Immature natural killer cell (primary cell): ENCODE measurements around the gene DHDH. TPM values are rescaled to one million over a fixed set of nuclear protein-coding genes. Genes with fewer than 3 reads are reported as not detected.

Experiments
- DNase-seq, 3 donors: peaks; one replicate each; pipeline ENCODE4 v3.0.0; 2022; ENCODE audit warnings: mixed read lengths in 1 of 3
- H3K27ac Mint-ChIP-seq, 6 donors: one replicate each; pipeline ENCODE4 v1.8.0; 2020; ENCODE audit warnings: mixed read lengths in 6 of 6, mild to moderate bottlenecking in 5 of 6, inconsistent platforms in 4 of 6, moderate library complexity in 3 of 6
- H3K27me3 Mint-ChIP-seq, 3 donors: one replicate each; pipeline ENCODE4 v1.8.0; 2020 to 2021; ENCODE audit warnings: low read depth in 3 of 3, mild to moderate bottlenecking in 3 of 3, mixed read lengths in 3 of 3, moderate library complexity in 3 of 3, inconsistent platforms in 1 of 3
- H3K36me3 Mint-ChIP-seq, 3 donors: one replicate each; pipeline ENCODE4 v1.8.0; 2020; ENCODE audit warnings: mixed read lengths in 3 of 3, inconsistent platforms in 2 of 3, mild to moderate bottlenecking in 2 of 3
- H3K4me1 Mint-ChIP-seq, 2 donors: one replicate each; pipeline ENCODE4 v1.8.0; 2020; ENCODE audit warnings: inconsistent platforms in 2 of 2, mild to moderate bottlenecking in 2 of 2, mixed read lengths in 2 of 2, moderate library complexity in 1 of 2
- H3K4me3 Mint-ChIP-seq, 5 donors: one replicate each; pipeline ENCODE4 v1.8.0; 2020; ENCODE audit warnings: mild to moderate bottlenecking in 5 of 5, mixed read lengths in 5 of 5, inconsistent platforms in 3 of 5, moderate library complexity in 3 of 5
- H3K9me3 Mint-ChIP-seq, 6 donors: one replicate each; pipeline ENCODE4 v1.8.0; 2020; ENCODE audit warnings: mild to moderate bottlenecking in 6 of 6, mixed read lengths in 6 of 6, inconsistent platforms in 4 of 6, moderate library complexity in 3 of 6
- polyA plus RNA-seq, 3 donors: library from polyadenylated mRNA; unstranded; fragments of 300-500 nt; fragmentation: Illumina TruSeq; gene quantifications; one replicate each; pipeline ENCODE4 v1.2.3, GENCODE V29; 2021

DHDH gene
- polyA plus RNA-seq, 3 donors from 2014 or later: 1.3 TPM; not detected in 2

DNA sequence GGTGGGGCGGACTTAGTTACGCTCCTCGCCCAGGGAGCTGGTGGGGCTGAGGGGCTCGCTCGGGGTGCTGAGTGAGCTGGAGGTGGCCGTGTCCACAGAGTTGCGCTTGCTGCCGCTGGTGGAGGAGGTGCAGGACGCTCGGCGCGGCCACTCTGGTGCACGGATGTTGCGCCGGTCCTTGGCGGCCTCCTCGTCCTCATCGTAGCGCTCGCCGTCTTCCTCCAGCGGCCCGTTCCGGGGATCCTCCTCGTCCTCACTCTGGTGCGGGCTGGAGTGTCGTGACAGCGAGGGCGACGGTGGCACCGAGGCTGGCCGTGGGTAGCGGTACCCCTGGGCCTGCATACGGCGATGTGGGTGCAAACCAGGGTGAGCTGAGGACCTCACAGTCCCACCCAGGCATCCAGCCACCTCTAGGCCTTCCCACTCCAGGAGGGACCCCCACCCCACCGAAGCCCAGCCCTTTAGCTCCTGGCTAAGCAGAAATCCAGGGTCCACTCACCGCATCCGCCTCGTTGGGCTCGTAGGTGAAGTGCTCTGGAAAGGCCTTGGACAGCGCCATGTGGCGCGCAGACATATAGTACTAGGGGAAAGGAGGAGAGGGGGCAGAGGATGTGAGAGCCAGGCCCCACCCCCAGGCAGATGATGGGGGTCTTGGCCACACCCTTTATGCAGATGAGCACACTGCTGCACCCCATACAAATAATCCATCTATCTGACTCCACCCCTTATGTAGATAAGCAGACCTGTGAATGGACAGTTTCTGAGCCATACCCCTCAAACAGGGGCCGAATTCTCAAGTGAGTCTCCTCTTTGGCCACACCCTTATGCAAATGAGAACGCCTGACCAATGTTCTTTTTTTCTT, 36.0 kb downstream of the DHDH start:
- peaks cover 10 to 14% (median 13%) of the 10 kb centered on the region in 3 donors for H3K27me3 Mint-ChIP-seq
- H3K4me3 Mint-ChIP-seq: no peak overlapping the region
- no peak for DNase-seq
- no peak overlapping the region for H3K27ac Mint-ChIP-seq
- no peaks in the 10 kb centered on the region for H3K9me3 Mint-ChIP-seq
- peaks cover 4 to 22% (median 4%) of the 10 kb centered on the region in 3 donors for H3K36me3 Mint-ChIP-seq
- H3K4me1 Mint-ChIP-seq: peaks cover 26 to 32% of the 10 kb centered on the region in 2 donors

DNA sequence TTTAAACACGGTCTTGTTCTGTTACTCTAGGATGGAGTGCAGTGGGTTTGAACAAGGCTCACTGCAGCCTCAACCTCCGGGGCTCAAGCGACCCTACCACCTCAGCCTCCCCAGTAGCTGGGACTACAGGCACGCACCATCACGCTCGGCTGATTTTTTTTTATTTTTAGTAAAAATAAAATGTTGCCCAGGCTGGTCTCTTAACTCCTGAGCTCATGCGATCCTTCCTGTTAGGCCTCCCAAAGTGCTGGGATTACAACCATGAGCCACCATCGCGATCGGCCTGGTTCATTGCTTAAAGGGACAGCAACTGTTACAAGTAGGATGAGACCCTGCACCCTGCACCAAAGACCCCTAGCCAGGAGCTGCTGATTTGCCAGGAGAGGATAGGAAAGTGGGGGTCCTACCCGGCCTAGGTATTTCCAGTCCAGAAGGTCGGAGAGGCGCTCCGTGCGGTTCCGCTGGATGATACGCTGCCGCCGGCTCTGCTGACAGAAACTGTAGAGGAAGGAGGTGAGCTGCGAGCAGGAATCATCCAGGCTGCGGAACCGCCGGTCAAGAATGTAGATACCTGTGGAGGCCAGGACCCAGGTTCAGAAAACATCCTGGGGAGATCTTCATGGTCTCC, 36.8 kb downstream of the DHDH start:
- Mint-ChIP-seq H3K4me3 (no peak overlapping the region), H3K27me3 (peaks cover 3 to 8% (median 7%) of the 10 kb centered on the region in 3 donors), H3K36me3 (peaks cover 4 to 22% (median 4%) of the 10 kb centered on the region in 3 donors), H3K4me1 (peaks cover 18 to 26% of the 10 kb centered on the region in 2 donors), H3K9me3 (no peaks in the 10 kb centered on the region), H3K27ac (no peak overlapping the region)
- DNase-seq: no peak

DNA sequence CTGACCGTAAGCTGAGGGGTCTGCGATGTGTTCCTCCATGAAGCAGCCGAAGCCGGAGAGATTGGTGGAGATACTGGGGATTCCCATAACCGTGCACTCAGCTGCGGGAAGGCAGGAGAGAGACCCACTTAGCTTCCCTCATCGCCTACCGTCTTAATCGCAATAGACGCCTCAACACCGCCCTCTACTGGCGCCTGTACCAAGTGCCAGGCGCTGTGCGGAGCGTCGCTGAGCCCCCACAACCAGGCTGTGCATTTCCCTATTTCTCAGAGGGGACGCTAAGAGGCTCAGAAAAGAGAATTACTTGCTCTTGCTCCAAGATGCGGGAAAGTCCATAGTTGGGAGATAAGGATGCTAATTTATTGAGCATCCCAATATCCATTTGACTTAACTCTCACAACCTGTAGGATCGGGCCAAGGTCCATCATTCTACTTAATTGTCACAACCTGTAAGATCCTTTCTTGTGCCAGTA, 37.5 kb downstream of the DHDH start:
- H3K4me3 Mint-ChIP-seq: no peak overlapping the region
- DNase-seq: peak; percentile 60 to 68 (median 64)
- peaks cover 4 to 22% (median 4%) of the 10 kb centered on the region in 3 donors for H3K36me3 Mint-ChIP-seq
- H3K9me3 Mint-ChIP-seq: no peaks in the 10 kb centered on the region
- H3K27me3 Mint-ChIP-seq: peaks cover 0 to 1% (median 0%) of the 10 kb centered on the region in 3 donors
- H3K27ac Mint-ChIP-seq: no peak overlapping the region
- H3K4me1 Mint-ChIP-seq: peaks cover 11 to 19% of the 10 kb centered on the region in 2 donors

DNA sequence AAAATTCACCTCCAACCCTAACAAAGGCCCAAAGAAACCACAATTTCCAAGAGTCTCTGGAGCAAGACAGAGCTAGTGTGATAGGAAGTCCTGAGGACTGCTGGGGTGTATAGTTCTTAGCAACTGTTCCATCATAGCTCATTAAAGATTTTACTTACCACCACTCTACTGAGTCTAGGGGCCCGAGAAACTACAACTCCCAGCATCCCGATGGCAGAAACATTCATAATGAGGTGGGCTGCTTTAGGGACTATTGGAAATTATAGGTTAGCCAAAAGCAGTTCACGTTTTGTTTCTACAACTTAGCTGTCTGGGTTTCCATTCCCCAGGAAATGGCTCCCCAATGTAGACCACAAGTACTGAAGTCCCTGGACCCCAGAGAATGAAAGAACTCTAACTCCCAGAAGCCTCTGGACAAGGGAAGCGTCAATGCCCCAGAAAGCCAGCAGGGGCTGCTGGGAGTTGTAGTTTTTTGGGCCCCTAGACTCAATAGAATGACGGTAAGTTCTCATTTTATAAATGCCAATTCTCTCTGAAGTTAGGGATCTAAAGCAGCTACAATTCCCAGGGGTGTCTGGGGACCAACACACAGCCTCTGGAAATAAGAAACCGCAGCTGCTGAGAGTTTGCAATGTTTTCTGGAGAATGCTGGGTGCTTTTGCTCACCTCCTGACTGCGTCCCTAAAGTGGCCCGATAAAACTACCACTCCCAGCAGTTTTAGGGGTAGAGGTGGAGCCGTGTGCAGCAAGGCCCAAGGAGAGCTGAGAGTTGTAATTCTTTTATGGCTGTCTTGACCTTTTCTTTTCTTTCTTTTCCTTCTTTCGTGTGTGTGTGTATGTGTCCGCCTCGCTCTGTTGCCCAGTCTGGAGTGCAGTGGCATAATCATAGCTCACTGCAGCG, 42.7 kb downstream of the DHDH start:
- H3K27ac Mint-ChIP-seq: peak overlapping the region in 1 of 6 donors; percentile 20
- peaks cover 7 to 9% (median 8%) of the 10 kb centered on the region in 3 donors for H3K36me3 Mint-ChIP-seq
- DNase-seq: peak in 1 of 3 donors; percentile 30
- no peaks in the 10 kb centered on the region for H3K9me3 Mint-ChIP-seq
- no peaks in the 10 kb centered on the region for H3K27me3 Mint-ChIP-seq
- H3K4me3 Mint-ChIP-seq: no peak overlapping the region
- H3K4me1 Mint-ChIP-seq: no peaks in the 10 kb centered on the region

DNA sequence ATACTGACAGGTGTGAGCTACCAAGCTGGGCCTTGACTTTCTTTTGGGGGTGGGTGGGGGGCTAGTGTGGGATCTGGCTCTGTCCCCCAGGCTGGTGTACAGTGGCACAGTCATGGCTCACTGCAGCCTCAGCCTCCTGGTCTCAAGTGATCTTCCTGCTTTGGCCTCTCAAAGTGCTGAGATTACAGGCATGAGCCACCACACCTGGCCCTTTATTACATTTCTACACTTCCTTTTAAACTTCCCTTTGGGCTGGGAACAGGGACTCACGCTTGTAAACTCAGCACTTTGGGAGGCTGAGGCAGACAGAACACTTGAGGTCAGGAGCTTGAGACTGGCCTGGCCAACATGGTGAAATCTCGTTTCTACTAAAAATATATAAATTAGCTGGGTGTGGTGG, 43.6 kb downstream of the DHDH start:
- Mint-ChIP-seq H3K27ac (no peak overlapping the region), H3K36me3 (peaks cover 8 to 12% (median 9%) of the 10 kb centered on the region in 3 donors), H3K9me3 (no peaks in the 10 kb centered on the region), H3K4me1 (no peaks in the 10 kb centered on the region), H3K27me3 (no peaks in the 10 kb centered on the region), H3K4me3 (no peak overlapping the region)
- no peak for DNase-seq

DNA sequence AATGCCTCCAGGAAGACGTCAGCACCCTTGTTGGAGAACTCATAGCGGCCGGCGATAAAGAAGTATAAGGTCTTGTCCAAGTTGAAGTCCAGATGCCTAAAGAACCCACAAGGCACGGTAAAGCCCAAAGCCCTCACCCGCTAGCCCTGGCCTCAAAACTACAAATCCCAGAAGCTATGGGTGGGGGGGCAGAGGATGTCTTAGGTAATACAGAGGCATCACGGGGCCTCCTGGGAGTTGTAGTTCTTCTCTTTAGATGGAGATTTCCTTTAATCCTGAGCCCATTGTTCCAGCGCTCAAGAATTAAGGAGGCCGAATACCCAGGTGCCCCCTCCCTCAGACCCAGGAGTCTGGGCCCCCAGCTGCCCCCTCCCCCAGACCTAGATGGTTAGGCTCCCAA, 48.8 kb downstream of the DHDH start:
- H3K27me3 Mint-ChIP-seq: no peaks in the 10 kb centered on the region
- H3K9me3 Mint-ChIP-seq: no peaks in the 10 kb centered on the region
- no peak overlapping the region for H3K4me3 Mint-ChIP-seq
- H3K4me1 Mint-ChIP-seq: no peaks in the 10 kb centered on the region
- H3K27ac Mint-ChIP-seq: peak overlapping the region in 1 of 6 donors; percentile 45
- H3K36me3 Mint-ChIP-seq: peaks cover 4 to 15% (median 11%) of the 10 kb centered on the region in 3 donors
- no peak for DNase-seq

DNA sequence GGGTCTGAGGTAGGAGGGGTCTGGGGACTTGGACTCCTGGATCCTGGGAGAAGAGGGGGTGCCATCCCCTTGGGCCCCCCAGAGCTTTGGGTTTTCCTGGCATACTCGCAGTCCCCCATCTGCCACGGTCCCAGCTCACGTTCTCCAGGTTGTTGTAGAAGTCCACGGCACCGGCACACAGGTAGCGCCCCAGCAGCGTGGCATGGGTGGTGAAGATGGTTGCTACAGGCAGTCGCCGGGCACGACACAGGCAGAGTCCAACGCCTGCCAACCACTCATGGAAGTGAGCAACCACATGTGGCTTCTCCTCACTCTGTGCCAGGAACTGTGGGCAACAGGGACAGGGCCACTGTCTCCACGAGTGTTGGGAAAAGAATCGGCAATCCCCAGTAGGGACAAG, 52.2 kb downstream of the DHDH start:
- H3K4me3 Mint-ChIP-seq: no peak overlapping the region
- H3K4me1 Mint-ChIP-seq: no peaks in the 10 kb centered on the region
- peaks cover 4 to 20% (median 19%) of the 10 kb centered on the region in 3 donors for H3K36me3 Mint-ChIP-seq
- no peaks in the 10 kb centered on the region for H3K9me3 Mint-ChIP-seq
- H3K27me3 Mint-ChIP-seq: peaks cover 0 to 5% (median 0%) of the 10 kb centered on the region in 3 donors
- H3K27ac Mint-ChIP-seq: no peak overlapping the region
- DNase-seq: no peak

DNA sequence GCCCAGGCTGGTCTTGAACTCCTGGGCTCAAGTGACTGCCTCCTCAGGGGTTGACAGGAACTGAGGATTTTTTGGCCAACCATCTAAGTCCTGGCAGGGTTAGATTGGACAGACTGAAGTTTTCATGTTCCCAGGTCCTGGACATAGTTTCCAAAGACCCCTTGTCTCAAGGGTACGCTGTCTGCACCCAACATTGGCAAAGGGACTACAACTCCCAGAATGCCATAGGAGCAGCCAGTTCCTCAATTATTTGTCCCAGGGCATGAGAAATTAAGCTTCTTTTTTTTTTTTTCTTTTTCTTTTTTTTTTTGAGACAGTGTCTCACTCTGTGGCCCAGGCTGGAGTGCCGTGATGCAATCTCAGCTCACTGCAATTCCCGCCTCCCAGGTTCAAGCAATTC, 52.7 kb downstream of the DHDH start:
- Mint-ChIP-seq H3K4me1 (no peaks in the 10 kb centered on the region), H3K4me3 (no peak overlapping the region), H3K36me3 (peaks cover 4 to 20% (median 19%) of the 10 kb centered on the region in 3 donors), H3K27me3 (peaks cover 0 to 5% (median 0%) of the 10 kb centered on the region in 3 donors), H3K9me3 (no peaks in the 10 kb centered on the region), H3K27ac (no peak overlapping the region)
- no peak for DNase-seq

DNA sequence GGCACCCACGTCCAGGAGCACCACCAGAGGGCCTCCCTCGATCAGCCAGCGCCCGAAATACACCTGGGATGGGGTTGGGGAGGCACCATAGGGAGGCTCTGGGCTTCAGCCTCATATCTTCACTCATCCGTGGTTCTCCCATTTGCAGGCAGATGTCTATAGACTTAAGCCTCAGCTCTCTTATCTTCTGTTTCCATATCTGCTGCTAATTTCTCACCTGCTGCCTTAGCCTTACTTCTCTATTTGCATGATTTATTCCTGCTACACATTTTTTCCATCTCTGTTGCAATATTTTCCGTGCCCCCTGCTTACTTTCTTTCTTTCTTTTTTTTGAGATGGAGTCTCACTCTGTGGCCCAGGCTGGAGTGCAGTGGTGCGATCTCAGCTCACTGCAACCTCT, 53.8 kb downstream of the DHDH start:
- Mint-ChIP-seq H3K4me1 (peaks cover 6% of the 10 kb centered on the region in 2 donors), H3K4me3 (no peak overlapping the region), H3K36me3 (peaks cover 4 to 19% (median 12%) of the 10 kb centered on the region in 3 donors), H3K27ac (no peak overlapping the region), H3K27me3 (peaks cover 0 to 5% (median 0%) of the 10 kb centered on the region in 3 donors), H3K9me3 (no peaks in the 10 kb centered on the region)
- no peak for DNase-seq

DNA sequence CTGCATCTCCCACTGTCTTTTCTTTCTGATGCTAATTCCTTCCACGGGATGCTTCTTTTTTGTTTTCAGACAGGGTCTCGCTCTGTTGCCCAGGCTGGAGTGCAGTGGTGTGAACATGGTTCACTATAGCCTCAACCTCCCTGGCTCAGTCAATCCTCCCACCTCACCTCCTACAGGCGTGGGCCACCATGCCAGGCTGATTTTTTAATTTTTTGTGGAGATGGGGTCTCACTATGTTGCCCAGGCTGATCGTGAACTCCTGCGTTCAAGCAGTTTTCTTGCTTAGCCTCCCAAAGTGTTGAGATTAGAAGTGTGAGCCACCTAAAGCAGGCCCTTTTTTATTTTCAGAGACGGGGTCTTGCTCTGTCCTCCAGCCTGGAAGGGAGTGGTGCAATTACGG, 54.8 kb downstream of the DHDH start:
- Mint-ChIP-seq H3K27ac (no peak overlapping the region), H3K4me1 (peaks cover 10 to 13% of the 10 kb centered on the region in 2 donors), H3K36me3 (peaks cover 4 to 16% (median 9%) of the 10 kb centered on the region in 3 donors), H3K27me3 (peaks cover under 1 to 5% (median 1%) of the 10 kb centered on the region in 3 donors), H3K9me3 (no peaks in the 10 kb centered on the region), H3K4me3 (no peak overlapping the region)
- DNase-seq: no peak

DNA sequence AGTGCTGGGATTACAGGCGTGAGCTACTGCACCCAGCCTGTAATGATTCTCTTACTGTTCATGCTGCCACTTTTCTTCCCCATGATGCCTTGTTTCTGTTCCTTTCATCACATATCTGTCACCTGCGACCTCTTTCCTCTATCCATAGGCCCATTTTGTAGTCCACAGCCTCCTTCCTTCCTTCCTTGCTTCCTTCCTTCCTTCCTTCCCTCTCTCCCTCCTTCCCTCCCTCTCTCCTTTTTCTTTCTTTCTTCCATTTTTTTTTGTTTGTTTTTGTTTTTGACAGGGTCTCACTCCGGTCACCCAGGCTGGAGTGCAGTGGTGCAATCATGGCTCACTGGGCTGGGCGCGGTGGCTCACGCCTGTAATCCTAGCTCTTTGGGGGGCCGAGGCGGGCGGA, 55.4 kb downstream of the DHDH start:
- Mint-ChIP-seq H3K27ac (peak overlapping the region in 1 of 6 donors; percentile 37), H3K4me3 (no peak overlapping the region), H3K9me3 (no peaks in the 10 kb centered on the region), H3K27me3 (peaks cover 4 to 5% (median 5%) of the 10 kb centered on the region in 3 donors), H3K36me3 (peaks cover 4 to 12% (median 7%) of the 10 kb centered on the region in 3 donors), H3K4me1 (peaks cover 13 to 18% of the 10 kb centered on the region in 2 donors)
- no peak for DNase-seq

DNA sequence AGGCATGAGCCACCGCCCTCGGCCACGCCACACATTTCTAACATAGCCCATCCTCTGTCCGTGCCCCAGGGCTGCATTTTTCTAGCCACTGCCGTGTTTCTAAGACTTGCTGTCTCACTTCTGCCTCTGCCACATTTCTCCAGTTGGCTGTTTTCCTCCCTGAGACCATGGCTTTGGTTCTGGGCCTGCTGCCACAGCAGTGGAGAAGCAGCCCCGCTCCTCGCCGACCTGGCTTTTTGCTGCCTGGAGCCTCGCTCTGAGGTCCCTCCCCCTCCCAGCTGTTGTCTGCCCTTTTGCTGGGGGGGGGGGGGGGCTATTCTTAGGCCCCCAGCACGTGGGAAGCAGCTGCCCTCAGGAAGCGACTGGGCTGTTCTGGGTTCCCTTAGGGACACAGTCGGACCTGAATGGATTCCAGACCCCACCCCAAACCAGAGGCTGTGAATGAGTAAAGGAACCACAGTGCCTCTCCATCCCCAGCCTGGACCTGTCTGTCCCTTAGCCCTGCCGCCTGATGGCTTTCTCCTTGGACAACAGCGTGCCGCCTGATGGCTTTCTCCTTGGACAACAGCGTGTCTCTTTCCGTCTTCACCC, 56.3 kb downstream of the DHDH start:
- Mint-ChIP-seq H3K36me3 (peaks cover 4 to 12% (median 7%) of the 10 kb centered on the region in 3 donors), H3K4me1 (peaks cover 21 to 26% of the 10 kb centered on the region in 2 donors), H3K27ac (peak overlapping the region in 3 of 6 donors; percentile 38 to 71 (median 52)), H3K27me3 (peaks cover 4 to 5% (median 5%) of the 10 kb centered on the region in 3 donors), H3K4me3 (no peak overlapping the region), H3K9me3 (no peaks in the 10 kb centered on the region)
- no peak for DNase-seq

DNA sequence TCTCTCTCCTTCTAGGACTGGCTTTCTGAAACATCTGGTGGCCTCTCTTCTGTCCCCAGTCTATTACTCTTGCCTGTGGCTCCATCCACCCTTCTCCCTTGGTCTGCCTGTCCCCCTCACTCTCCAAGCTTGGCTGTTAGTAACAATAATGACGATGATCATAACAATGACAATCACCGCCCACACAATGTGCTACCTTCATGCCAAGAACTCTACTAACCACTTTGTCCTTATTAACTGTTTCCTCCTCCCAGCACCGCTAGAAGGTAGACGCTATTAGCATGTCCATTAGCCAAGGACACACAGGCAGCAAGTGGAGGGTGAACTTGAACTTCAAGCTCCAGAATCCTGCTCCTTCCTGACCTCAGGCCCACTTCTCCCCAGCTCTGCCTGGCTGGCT, 56.9 kb downstream of the DHDH start:
- Mint-ChIP-seq H3K36me3 (peaks cover 4 to 12% (median 7%) of the 10 kb centered on the region in 3 donors), H3K9me3 (no peaks in the 10 kb centered on the region), H3K27ac (peak overlapping the region in 5 of 6 donors; percentile 6 to 71 (median 38)), H3K27me3 (peaks cover 4 to 5% (median 5%) of the 10 kb centered on the region in 3 donors), H3K4me3 (peak overlapping the region in 1 of 5 donors; percentile 3), H3K4me1 (peaks cover 27 to 32% of the 10 kb centered on the region in 2 donors)
- no peak for DNase-seq
